OCI-LY1 (cell line): Measurements from ENCODE around the gene ANKRD31.

ENCODE experiments used
- H2AFZ ChIP-seq: fragments of 200-600 bp; sonication (generic), shearing (Covaris generic); 2 replicates; pipeline ENCODE4 v1.6.0; 2014; ENCODE audit warnings: antibody characterized with exemption, mild to moderate bottlenecking, low read length
- H3F3A ChIP-seq: fragments of 200-600 bp; sonication (generic), shearing (Covaris generic); 2 replicates; pipeline ENCODE4 v1.6.0; 2014; ENCODE audit warnings: mild to moderate bottlenecking, antibody characterized with exemption, low read length, moderate library complexity; ENCODE audit not compliant: insufficient read depth
- H3K27ac ChIP-seq: fragments of 200-600 bp; sonication (generic); 2 replicates; pipeline ENCODE4 v1.5.1; 2014; ENCODE audit warnings: low read length, mixed run types, mild to moderate bottlenecking, low read depth; ENCODE audit not compliant: poor library complexity, severe bottlenecking
- H3K27me3 ChIP-seq: fragments of 200-600 bp; sonication (generic); 2 replicates; pipeline ENCODE4 v1.6.0; 2014; ENCODE audit warnings: antibody characterized with exemption, mild to moderate bottlenecking, low read length, moderate library complexity; ENCODE audit not compliant: insufficient read depth
- H3K36me3 ChIP-seq: fragments of 200-600 bp; sonication (generic); 2 replicates; pipeline ENCODE4 v1.6.1; 2014; ENCODE audit warnings: mild to moderate bottlenecking, antibody characterized with exemption, low read length, moderate library complexity, mixed read lengths; ENCODE audit not compliant: insufficient read depth
- H3K4me1 ChIP-seq: fragments of 200-600 bp; sonication (generic); 2 replicates; pipeline ENCODE4 v1.5.1; 2014; ENCODE audit warnings: mild to moderate bottlenecking, low read length, moderate library complexity; ENCODE audit not compliant: insufficient read depth, severe bottlenecking
- H3K4me2 ChIP-seq: fragments of 200-600 bp; sonication (generic), shearing (Covaris generic); 2 replicates; pipeline ENCODE4 v1.6.1; 2014; ENCODE audit warnings: low read length
- H3K4me3 ChIP-seq: fragments of 200-600 bp; sonication (generic); 2 replicates; pipeline ENCODE4 v1.5.1; 2014; ENCODE audit warnings: low read length, low read depth, mild to moderate bottlenecking, mixed read lengths; ENCODE audit not compliant: poor library complexity, severe bottlenecking
- H3K79me2 ChIP-seq: fragments of 200-600 bp; shearing (Covaris generic); 2 replicates; pipeline ENCODE4 v1.6.1; 2016; ENCODE audit warnings: mixed run types, low read length, mixed read lengths; ENCODE audit not compliant: insufficient read depth
- H3K9ac ChIP-seq: fragments of 200-600 bp; sonication (generic), shearing (Covaris generic); 2 replicates; pipeline ENCODE4 v1.6.1; 2014; ENCODE audit warnings: mild to moderate bottlenecking, low read length, mixed read lengths
- H3K9me2 ChIP-seq: fragments of 200-600 bp; sonication (generic), shearing (Covaris generic); 2 replicates; pipeline ENCODE4 v1.6.1; 2014; ENCODE audit warnings: low read depth, mild to moderate bottlenecking, low read length, mixed read lengths
- H3K9me3 ChIP-seq: fragments of 200-600 bp; shearing (Covaris generic); 2 replicates; pipeline ENCODE4 v1.6.1; 2014; ENCODE audit warnings: low read length, mixed read lengths
- H4K20me1 ChIP-seq: fragments of 200-600 bp; sonication (generic), shearing (Covaris generic); 2 replicates; pipeline ENCODE4 v1.6.0; 2016; ENCODE audit warnings: mild to moderate bottlenecking, low read length; ENCODE audit not compliant: insufficient read depth
- EZH2 ChIP-seq: fragments of 200-600 bp; sonication (generic), shearing (Covaris generic); IDR thresholded peaks from 2 replicates; pipeline ENCODE4 v1.8.0; 2017; ENCODE audit warnings: borderline replicate concordance, mixed run types, mild to moderate bottlenecking, antibody characterized with exemption, low read length, moderate library complexity, mixed read lengths
- TF ChIP-seq, protein P1 (sequence below): fragments of 200-600 bp; sonication (generic), shearing (Covaris generic); IDR thresholded peaks from 2 replicates; pipeline ENCODE4 v1.5.1; 2017; ENCODE audit warnings: mild to moderate bottlenecking, antibody characterized with exemption, low read length, moderate library complexity, mixed read lengths

The ANKRD31 gene

DNA sequence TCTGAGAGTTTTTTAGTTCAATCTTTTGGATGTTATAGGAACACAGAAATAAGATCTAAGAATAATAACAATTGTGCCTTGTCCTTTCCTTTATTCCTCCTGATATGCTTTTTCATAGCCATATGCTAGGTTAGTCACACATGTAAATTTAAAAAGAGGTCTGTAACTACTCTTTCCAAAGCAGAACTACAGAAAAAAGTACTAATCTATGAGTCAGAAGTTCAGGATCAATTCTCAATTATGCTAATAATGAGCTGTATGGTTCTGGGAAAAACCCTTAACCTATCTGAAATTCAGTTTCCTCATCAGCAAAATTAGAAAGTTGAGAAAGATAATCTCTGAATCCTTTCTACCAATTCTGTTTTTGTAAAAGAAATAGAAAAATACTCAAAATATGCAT, 44.4 kb downstream of the ANKRD31 start:
- Histone ChIP-seq H3K9me3 (no peaks in the 10 kb centered on the region), H3K79me2 (no peaks in the 10 kb centered on the region), H3K36me3 (no peaks in the 10 kb centered on the region)

DNA sequence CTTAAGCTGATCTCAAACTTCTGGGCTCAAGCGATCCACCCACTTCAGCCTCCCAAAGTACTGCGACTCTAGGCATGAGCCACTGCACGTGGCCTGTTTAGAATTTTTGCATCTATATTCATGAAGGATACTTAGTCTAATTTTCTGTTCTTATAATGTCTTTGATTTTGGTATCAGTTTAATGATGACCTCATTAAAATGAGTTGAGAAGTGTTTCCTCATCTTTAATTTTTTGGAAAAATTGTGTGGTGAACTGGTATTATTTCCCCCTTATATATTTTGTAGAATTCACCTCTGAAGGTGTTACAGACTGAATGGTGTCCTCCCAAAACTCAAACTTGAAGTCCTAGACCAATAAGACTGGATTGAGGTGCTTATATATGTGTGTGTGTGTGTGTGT, 46.5 kb downstream of the ANKRD31 start:
- H3K79me2 ChIP-seq: no peaks in the 10 kb centered on the region
- no peaks in the 10 kb centered on the region for H4K20me1 ChIP-seq
- H3K9me3 ChIP-seq: no peaks in the 10 kb centered on the region
- H3K9me2 ChIP-seq: no peaks in the 10 kb centered on the region
- no peak overlapping the region for H3K27ac ChIP-seq
- no peak overlapping the region for H2AFZ ChIP-seq
- H3K27me3 ChIP-seq: no peaks in the 10 kb centered on the region
- H3K4me3 ChIP-seq: no peak overlapping the region
- H3F3A ChIP-seq: no peaks in the 10 kb centered on the region
- H3K36me3 ChIP-seq: no peaks in the 10 kb centered on the region
- no peak overlapping the region for H3K9ac ChIP-seq
- no peak for TF ChIP-seq EZH2
- TF ChIP-seq, protein P1, sequence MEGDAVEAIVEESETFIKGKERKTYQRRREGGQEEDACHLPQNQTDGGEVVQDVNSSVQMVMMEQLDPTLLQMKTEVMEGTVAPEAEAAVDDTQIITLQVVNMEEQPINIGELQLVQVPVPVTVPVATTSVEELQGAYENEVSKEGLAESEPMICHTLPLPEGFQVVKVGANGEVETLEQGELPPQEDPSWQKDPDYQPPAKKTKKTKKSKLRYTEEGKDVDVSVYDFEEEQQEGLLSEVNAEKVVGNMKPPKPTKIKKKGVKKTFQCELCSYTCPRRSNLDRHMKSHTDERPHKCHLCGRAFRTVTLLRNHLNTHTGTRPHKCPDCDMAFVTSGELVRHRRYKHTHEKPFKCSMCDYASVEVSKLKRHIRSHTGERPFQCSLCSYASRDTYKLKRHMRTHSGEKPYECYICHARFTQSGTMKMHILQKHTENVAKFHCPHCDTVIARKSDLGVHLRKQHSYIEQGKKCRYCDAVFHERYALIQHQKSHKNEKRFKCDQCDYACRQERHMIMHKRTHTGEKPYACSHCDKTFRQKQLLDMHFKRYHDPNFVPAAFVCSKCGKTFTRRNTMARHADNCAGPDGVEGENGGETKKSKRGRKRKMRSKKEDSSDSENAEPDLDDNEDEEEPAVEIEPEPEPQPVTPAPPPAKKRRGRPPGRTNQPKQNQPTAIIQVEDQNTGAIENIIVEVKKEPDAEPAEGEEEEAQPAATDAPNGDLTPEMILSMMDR: no peak
- H3K4me1 ChIP-seq: no peaks in the 10 kb centered on the region
- no peak overlapping the region for H3K4me2 ChIP-seq

More for the DNA sequence above, 44.4 kb downstream of the ANKRD31 start:
- no peak overlapping the region for H3K27ac ChIP-seq
- H3K4me2 ChIP-seq: no peak overlapping the region
- no peaks in the 10 kb centered on the region for H4K20me1 ChIP-seq
- H3K9ac ChIP-seq: no peak overlapping the region
- no peaks in the 10 kb centered on the region for H3K27me3 ChIP-seq
- H3K4me3 ChIP-seq: no peak overlapping the region
- no peaks in the 10 kb centered on the region for H3K9me2 ChIP-seq
- no peak for TF ChIP-seq EZH2
- TF ChIP-seq, protein P1: no peak
- no peaks in the 10 kb centered on the region for H3F3A ChIP-seq
- H2AFZ ChIP-seq: no peak overlapping the region
- no peaks in the 10 kb centered on the region for H3K4me1 ChIP-seq

DNA sequence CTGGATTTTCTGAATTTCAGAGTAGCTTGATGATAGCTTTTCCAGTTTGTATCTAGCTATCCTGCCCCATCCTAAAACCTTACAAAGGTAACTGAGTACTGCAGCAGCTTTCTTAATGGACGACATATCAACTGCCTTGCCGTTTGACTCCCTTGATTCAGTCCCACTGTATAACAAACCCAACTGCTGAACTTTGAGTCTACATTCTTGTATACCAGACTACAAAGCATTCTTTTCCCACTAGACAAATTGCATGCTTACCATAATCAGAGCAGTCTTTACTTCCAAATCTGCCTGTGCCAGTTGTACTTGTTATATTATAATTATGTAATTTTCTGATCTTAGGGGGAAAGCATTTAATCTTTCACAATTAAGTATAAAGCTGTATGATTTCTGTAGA, 47.3 kb downstream of the ANKRD31 start:
- no peaks in the 10 kb centered on the region for H4K20me1 ChIP-seq

More for the DNA sequence above, 47.3 kb downstream of the ANKRD31 start:
- Histone ChIP-seq H3K4me2 (no peak overlapping the region), H3K9ac (no peak overlapping the region), H3K4me1 (no peaks in the 10 kb centered on the region), H3F3A (no peaks in the 10 kb centered on the region), H3K4me3 (no peak overlapping the region), H2AFZ (no peak overlapping the region), H3K27me3 (no peaks in the 10 kb centered on the region), H3K9me2 (no peaks in the 10 kb centered on the region), H3K79me2 (no peaks in the 10 kb centered on the region), H3K9me3 (no peaks in the 10 kb centered on the region), H3K36me3 (no peaks in the 10 kb centered on the region), H3K27ac (no peak overlapping the region)
- TF ChIP-seq, protein P1: no peak
- TF ChIP-seq EZH2: no peak
